GM21390 (cell line): ENCODE measurements around the gene C1orf21.

Experiments used
- ATAC-seq: cut with Tn5 transposase; IDR thresholded peaks from one replicate; pipeline ENCODE4 v1.9.1; 2021; ENCODE audit not compliant: unreplicated experiment

C1orf21 gene

GRCh38 chr1:184408580-184408979 is 21.8 kb downstream of the C1orf21 start:
- no peak for ATAC-seq

DNA sequence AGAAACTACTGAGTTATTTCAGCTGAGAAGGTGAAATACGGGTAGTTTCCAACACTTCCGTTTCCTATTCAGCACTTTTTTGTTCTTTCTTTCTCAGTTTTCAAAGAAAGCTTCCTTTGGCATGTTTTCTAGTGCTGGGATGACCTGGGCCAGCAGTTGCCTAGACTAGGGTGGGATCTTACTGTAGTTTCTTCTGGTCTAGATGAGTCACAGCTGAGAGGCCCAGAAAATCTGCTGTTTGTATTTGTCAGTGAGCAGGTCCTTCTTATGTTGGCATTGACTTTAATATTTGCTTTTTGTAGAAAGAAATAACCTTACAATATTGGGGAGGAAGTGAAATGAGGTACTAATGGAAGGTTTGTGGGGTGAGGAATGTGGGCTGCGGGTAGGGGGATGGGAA is 22.2 kb downstream of the C1orf21 start:
- ATAC-seq = no peak

- ATAC-seq = no peak
Measured at GRCh38 chr1:184412472-184412871, 25.6 kb downstream of the C1orf21 start.

- no peak for ATAC-seq
Measured at GRCh38 chr1:184416481-184416880, 29.7 kb downstream of the C1orf21 start.

DNA sequence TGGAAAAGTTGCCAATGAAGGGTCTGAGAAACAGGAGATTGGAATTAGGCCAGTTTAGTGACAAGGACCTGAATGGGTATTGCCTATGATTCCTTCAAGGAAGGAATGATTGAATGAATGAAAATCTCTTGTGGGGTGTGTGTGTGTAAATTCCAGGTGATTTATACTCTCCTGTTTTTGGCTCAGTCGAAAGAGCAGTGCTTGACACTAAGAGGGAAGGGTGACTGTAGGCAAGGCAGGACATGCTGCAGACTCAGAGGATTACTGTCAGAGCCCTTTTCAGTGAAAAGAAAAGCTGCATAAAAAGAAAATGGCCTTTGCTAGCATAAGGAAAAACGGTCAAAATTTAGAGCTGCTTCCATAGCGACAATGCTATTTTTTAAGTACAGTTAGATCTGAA is 30.1 kb downstream of the C1orf21 start:
- no peak for ATAC-seq

- ATAC-seq = no peak
Measured at GRCh38 chr1:184417916-184418315, 31.1 kb downstream of the C1orf21 start.

DNA sequence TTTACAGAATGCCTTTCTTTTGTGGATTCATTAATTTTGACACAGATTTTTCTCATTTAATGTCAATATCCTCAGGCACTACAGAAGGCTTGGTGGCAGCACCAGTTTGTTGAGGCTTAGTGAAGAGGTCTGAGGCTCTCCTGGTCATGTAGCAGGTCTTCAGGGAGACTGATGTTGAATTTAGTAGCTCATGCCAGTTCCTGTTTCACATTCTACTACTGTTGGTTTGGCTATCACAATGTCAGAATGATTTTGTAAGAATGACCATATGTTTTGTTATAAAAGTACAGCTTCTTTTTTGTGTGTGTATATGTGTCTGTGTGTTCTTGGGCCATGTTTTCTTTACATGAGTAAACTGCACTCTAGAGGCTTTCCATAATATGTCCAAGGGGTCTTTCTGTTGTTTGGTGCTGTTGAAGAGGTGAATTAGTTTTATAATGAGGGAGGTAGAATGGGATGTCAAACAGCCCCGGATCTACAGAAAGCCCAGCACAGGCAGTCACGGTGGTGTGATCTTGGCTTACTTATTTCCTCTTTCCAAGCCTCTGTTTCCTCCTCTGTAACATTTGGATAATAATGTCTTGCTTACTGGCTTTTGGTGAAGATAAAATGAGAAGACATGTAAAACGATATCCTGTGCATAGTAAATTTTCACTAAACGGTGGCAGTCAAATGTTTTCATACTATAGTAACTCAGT is 32.0 kb downstream of the C1orf21 start:
- no peak for ATAC-seq

GRCh38 chr1:184419350-184420161 is 32.7 kb downstream of the C1orf21 start:
- ATAC-seq = no peak

GRCh38 chr1:184422490-184423233 is 35.8 kb downstream of the C1orf21 start:
- no peak for ATAC-seq

DNA sequence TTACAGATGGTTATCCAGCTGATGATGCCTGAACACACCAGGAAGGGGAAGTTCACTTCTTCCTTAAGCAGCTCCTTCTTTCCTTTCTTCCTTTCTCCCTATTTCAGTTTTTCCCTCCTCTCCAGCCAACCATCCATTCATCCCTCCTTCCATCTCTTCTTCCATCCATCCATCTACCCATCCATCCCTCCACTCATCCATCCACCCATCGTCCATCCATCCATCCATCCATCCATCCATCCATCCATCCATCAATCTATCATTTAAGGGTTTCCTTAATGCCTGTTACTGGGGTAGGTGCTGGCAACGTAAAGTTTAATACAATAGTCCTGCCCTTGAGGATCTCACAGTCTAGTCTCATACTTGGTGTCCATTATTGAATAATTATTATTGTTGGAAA is 36.8 kb downstream of the C1orf21 start:
- ATAC-seq = no peak

DNA sequence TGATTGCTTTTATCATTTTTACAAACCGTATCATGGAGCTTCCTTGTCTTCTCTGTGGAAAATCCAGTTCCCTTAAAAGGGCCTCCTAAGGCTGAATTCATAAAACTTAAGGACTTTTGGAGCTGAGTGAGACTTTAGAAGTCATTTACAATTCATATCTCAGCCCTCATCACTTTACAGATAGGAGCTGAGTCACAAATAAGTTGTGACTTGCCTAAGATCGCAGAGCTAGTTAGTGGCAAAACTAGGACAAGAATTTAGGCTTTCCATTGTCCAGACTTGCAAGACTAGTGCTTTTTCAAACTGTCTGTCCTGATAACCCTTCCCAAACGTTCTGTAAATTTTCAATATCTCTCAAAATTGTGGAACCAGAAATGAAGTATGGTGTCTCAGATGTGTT is 37.3 kb downstream of the C1orf21 start:
- no peak for ATAC-seq

DNA sequence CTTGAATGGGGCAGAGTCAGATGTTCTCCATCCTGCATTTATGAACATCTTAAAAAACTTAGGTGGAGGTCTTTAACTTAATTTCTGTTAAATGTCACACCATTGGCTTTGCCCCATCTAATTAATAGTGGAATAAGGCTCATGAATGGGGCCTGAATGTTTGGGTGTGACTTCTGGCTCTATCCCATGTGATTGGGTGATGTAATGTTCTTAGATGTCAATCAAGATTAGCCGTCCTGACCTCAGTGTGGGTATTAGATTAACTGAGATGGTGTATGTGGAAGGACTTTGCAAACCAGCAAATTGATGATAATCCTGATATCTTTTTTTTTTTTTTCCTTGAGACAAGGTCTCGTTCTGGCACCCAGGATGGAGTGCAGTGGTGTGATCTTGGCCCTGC is 38.1 kb downstream of the C1orf21 start:
- no peak for ATAC-seq

DNA sequence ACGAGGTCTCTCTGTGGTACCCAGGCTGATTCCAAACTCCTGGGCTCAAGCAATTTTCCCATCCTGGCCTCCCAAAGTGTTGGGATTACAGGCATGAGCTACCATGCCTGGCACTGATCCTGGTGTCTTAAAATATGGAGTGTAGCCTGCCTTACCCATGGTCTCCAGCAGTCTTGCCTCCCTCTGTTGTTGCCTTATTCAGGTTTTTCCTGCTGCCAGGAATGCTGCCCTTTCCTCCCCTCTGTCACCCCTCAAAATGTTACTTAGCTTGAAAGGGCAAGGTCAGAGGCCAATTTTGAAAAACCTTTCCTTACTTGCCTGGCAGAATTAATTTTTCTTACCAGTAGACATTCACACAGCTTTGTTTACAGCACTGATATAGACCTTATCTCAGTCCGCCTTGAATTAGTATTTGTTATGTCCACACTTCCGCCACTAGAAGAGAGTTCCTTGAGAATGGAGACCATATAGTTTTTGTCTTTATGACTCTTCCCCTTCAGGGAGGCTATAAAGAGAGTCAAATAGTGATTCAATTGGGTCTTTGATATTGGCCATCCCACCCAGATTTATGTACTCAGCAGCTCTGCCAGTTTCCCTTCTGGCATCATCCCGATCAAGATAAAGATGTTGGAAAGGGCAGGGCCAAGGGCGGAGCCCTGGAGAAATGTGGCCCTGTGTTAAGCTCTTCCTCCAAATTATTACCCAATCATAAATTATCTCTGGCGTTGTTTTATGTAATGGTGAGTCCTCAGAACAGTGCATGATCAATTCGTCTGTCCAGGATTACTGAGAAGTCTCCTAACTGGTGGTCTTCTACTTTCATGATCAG is 38.8 kb downstream of the C1orf21 start:
- ATAC-seq = no peak

GRCh38 chr1:184426278-184426674 is 39.4 kb downstream of the C1orf21 start:
- no peak for ATAC-seq

DNA sequence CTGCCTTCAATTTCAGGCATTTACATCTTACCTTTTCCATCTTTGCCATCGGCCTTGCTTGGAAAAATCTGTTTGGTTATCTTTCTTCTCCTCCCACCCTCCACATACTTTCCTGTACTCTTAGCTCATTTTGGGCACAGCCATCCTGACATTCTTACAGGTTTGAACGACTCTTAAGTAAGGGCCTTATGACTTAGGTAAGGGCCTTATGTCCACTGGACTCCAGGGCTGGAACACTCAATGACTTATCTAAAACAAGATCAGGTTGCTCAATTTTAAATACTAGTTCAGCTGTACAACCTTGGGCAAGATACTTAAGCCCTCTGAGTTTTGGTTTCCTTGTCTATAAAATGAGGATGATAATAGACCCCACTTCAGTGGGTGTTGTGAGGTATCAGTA is 40.9 kb downstream of the C1orf21 start:
- no peak for ATAC-seq

DNA sequence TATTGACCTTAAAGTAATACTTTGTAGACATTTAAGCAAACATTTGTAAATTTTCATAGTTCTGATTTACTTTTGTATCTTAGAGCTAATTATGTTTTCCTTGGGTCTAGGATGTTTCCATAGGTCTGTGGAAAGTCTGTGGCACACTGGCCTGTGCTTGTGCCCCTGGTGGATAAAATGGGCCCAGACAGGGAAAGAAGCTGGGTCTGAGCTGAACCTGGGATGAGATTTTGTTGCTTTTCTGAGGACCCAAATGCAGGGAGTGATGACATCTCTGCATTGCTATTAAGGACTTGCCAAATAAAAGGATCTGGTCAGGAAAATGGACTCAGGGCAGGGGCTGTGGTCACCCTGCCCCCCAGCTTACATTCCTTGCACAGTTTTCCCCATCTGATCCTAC is 41.8 kb downstream of the C1orf21 start:
- ATAC-seq = no peak

DNA sequence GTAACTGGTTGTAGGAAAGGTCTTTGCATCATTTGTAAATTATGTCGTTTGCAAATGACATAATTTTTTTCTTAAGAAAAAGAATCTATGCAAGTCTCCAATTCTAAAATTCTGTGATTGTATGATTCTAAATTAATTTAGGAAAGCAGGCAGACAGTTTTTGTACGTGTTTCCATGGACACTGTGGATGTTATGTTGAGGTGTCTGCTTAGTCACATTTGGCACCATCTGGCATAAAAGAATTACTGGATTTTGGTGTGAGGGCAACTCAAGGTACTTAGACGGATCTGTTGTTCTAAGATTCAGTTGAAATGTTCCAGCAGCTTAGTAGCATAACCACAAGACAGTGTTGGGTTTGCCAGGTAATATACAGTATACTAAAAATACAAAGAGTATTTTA is 42.5 kb downstream of the C1orf21 start:
- no peak for ATAC-seq

- ATAC-seq = no peak
Measured at GRCh38 chr1:184433956-184434502, 47.2 kb downstream of the C1orf21 start.

DNA sequence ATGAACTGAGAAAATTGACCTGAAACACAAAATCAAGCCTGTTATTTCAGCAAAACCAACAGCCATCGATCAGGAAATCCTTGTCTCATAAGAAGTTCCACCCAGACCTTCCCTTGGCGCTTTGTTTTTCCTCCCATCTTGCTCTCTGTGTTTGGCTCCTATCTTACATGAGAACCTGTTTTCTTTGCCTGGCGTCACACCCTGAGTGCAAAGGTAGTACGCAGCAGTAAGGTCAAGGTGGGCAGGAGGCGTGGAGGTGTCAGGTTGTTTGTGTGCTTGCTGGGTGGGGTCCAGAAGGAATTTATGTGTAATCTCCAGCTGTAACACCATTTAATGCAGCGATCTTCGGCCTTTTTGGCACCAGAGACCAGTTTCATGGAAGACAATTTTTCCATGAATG is 50.5 kb downstream of the C1orf21 start:
- ATAC-seq = no peak

DNA sequence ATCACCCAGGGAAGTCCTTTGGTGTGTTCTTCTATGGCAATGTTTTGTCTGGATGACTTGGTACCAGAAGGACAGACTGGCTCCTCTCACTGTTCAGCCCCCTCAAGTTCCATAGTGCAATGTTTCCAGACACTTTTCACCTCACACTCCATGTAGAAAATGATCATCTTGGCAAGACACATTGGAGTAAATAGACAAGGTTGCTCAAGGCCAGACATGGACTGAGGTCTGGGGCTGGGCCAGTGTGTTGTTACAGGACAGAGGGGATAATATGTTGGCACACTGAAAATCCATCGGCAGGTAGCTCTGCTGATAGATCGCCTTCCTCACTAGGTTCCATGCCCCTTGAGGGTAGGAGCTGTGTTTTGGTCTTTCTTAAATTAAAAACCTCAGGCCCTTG is 51.5 kb downstream of the C1orf21 start:
- ATAC-seq = no peak

DNA sequence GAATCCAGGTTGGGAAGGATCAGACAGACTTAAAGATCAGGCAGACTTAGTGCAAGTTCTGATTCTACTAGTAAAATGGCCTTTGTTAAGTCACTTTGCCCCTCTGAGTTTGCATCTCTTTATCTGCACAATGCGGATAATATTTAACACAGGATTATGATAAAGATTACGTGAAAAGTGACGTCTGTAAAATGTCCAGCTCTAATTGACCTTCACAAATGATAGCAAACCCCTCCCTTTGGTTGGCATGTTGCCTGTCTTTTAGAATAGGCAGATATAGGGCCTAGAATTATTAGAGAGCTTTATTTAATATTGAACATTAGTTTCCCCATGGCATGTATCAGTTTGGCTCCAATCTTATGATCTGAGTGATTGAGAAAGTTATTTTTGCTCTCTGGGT is 55.4 kb downstream of the C1orf21 start:
- ATAC-seq = no peak
